ENCODE results near the gene C1QTNF8.

DNA sequence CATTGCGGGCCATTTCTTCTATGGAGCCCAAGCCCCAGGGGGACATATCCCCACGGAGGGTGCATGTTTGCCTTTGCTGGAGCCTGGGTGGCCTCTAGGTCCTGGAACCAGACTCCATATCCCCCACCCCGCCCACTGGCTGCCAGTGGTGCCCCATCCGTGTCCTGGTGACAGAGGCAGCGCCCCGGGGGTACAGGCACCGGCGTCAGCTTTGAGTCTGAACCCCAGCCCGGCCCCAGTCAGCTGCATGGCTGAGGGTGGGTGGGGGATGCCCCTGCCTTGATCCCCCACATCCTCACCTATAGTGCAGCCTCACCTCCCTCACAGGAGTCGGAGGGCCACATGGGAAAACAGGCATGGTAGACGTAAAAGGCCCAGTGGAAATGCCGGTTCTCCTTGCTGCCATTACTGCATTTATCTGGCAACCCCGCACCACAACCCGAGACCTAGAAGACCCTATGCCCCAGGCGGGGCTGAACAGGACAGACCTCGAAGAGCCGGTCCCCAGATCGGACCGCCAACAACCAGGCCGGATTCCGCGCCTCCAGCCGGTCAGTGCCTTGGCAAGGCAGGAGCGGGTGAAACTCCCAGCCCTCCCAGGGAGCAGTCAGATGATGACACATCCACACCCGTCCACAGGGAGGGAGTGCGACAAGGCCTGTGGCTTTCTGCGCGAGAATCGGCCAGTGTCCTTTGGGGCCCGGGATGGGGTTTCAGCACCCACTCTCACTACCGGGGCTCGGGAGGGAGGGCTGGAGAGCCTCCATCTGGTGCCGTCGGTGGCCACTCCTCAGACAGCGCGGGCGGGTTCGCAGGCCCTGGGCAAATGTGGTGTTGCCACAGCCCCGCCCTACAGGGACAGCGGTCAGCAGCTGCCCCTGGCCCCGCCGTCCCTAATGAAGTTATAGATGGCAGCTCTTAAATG lies 35.4 kb downstream of the C1QTNF8 start:
- TF ChIP-seq CBX5 (IDR thresholded peaks at IDR 0.05; ENCODE audit: low read depth, low read length) (no peak), POLR2AphosphoS5 (IDR thresholded peaks at IDR 0.05; ENCODE audit: low read depth, low read length) (no peak), SP1 (IDR thresholded peaks at IDR 0.05; ENCODE audit: low read depth, low read length) (no peak), CREB1 (IDR thresholded peaks at IDR 0.05) (no peak), TCF12 (IDR thresholded peaks at IDR 0.05; ENCODE audit: low read depth, low read length) (no peak), SIN3A (conservative IDR thresholded peaks at IDR 0.05 in 1 of 2, IDR thresholded peaks at IDR 0.05 in 1 of 2; ENCODE audit: low read depth in 1 of 2, low read length in 2 of 2) (no peak)
- TF ChIP-seq, protein P1, sequence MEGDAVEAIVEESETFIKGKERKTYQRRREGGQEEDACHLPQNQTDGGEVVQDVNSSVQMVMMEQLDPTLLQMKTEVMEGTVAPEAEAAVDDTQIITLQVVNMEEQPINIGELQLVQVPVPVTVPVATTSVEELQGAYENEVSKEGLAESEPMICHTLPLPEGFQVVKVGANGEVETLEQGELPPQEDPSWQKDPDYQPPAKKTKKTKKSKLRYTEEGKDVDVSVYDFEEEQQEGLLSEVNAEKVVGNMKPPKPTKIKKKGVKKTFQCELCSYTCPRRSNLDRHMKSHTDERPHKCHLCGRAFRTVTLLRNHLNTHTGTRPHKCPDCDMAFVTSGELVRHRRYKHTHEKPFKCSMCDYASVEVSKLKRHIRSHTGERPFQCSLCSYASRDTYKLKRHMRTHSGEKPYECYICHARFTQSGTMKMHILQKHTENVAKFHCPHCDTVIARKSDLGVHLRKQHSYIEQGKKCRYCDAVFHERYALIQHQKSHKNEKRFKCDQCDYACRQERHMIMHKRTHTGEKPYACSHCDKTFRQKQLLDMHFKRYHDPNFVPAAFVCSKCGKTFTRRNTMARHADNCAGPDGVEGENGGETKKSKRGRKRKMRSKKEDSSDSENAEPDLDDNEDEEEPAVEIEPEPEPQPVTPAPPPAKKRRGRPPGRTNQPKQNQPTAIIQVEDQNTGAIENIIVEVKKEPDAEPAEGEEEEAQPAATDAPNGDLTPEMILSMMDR (IDR thresholded peaks at IDR 0.05; ENCODE audit: control extremely low read depth in 1 of 3, insufficient read depth in 1 of 3, low read depth in 1 of 3, low read length in 3 of 3), result no peak
- TF ChIP-seq, protein P2, sequence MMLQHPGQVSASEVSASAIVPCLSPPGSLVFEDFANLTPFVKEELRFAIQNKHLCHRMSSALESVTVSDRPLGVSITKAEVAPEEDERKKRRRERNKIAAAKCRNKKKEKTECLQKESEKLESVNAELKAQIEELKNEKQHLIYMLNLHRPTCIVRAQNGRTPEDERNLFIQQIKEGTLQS (IDR thresholded peaks at IDR 0.05; ENCODE audit: insufficient read depth, low read depth, low read length), result no peak

All from H1 (cell line).